Kidney (tissue), 14 donors: ENCODE results near the gene FGD2. TPM values are rescaled to one million over a fixed set of nuclear protein-coding genes. Genes with fewer than 3 reads are reported as not detected.

Experiments
- DNase-seq, 5 donors: peaks; one replicate each; pipeline ENCODE4 v3.0.0-alpha.2; 2013 to 2020
- FAIRE-seq: peaks from 2 replicates; lab custom pipeline; 2012; peaks lifted over from hg19 to GRCh38; lab: Jason Lieb, UNC
- H3K27ac ChIP-seq, 2 donors: one replicate each; pipeline ENCODE4 v1.7.0; 2013; ENCODE audit warnings: low read depth in 2 of 2, low read length in 2 of 2, inconsistent platforms in 1 of 2
- H3K27me3 ChIP-seq: one replicate; pipeline ENCODE4 v1.7.1; 2013; ENCODE audit warnings: low read length, inconsistent platforms; ENCODE audit not compliant: control insufficient read depth, insufficient read depth
- H3K36me3 ChIP-seq, 3 donors: one replicate each; pipeline versions ENCODE4 v1.7.0 to v1.7.1; 2013; ENCODE audit warnings: low read length in 3 of 3, control low read depth in 1 of 3, inconsistent platforms in 1 of 3; ENCODE audit not compliant: insufficient read depth in 3 of 3, control insufficient read depth in 2 of 3
- H3K4me1 ChIP-seq, 3 donors: one replicate each; pipeline versions ENCODE4 v1.7.0 to v1.7.1; 2013; ENCODE audit warnings: low read length in 3 of 3, inconsistent platforms in 1 of 3, low read depth in 1 of 3; ENCODE audit not compliant: control insufficient read depth in 2 of 3, insufficient read depth in 2 of 3
- H3K4me3 ChIP-seq, 3 donors: one replicate each; pipeline versions ENCODE4 v1.7.0 to v1.8.1; 2013; ENCODE audit warnings: low read length in 3 of 3, control low read depth in 1 of 3, inconsistent platforms in 1 of 3
- H3K9ac ChIP-seq, 3 donors: one replicate each; pipeline versions ENCODE4 v1.7.0 to v1.7.1; 2013; ENCODE audit warnings: low read length in 3 of 3, control low read depth in 1 of 3, inconsistent platforms in 1 of 3
- H3K9me3 ChIP-seq, 3 donors: one replicate each; pipeline versions ENCODE4 v1.7.0 to v1.7.1; 2013; ENCODE audit warnings: low read length in 3 of 3, control low read depth in 1 of 3, inconsistent platforms in 1 of 3; ENCODE audit not compliant: control insufficient read depth in 2 of 3, insufficient read depth in 1 of 3
- intact Hi-C: fragments of 100-400 bp; cut with DNase I; formaldehyde crosslinking; loops from one replicate; pipeline ENCODE4 v1.11.1; 2022
- polyA plus RNA-seq: library from polyadenylated mRNA; stranded (reverse); fragments of 350-450 nt; fragmentation: Illumina TruSeq; extraction: RNeasy Lipid Tissue Mini Kit (QIAGEN cat#74804); gene quantifications from one replicate; pipeline ENCODE4 v1.2.3, GENCODE V29; 2014; ENCODE audit warnings: low read depth, low replicate concordance; ENCODE audit not compliant: insufficient read depth
- total RNA-seq: library from RNA; stranded (reverse); fragmentation: NEBNext Ultra II Directional; extraction: Animal tissue kit (Norgen Biotek cat#: 25700); gene quantifications from one replicate; pipeline ENCODE4 v1.2.1, GENCODE V29; 2021
- TF ChIP-seq, protein P1 (sequence below): IDR thresholded peaks from 3 replicates; pipeline ENCODE4 v1.5.1; 2012; ENCODE audit warnings: mild to moderate bottlenecking, moderate library complexity, borderline replicate concordance; ENCODE audit not compliant: insufficient read depth; ENCODE audit errors: extremely low read depth
- donor health status: control.
- donor health status: control.
- donor health status: control.
- donor health status: control.
- donor health status: control.
- donor health status: DM: yes; HTN: yes; CAD: no.
- donor health status: Normal renal cell carcinoma (clear cell type).

The FGD2 gene
- total and polyA plus RNA-seq, 2 donors from 2014 or later: 0.97 to 49.5 TPM

DNA sequence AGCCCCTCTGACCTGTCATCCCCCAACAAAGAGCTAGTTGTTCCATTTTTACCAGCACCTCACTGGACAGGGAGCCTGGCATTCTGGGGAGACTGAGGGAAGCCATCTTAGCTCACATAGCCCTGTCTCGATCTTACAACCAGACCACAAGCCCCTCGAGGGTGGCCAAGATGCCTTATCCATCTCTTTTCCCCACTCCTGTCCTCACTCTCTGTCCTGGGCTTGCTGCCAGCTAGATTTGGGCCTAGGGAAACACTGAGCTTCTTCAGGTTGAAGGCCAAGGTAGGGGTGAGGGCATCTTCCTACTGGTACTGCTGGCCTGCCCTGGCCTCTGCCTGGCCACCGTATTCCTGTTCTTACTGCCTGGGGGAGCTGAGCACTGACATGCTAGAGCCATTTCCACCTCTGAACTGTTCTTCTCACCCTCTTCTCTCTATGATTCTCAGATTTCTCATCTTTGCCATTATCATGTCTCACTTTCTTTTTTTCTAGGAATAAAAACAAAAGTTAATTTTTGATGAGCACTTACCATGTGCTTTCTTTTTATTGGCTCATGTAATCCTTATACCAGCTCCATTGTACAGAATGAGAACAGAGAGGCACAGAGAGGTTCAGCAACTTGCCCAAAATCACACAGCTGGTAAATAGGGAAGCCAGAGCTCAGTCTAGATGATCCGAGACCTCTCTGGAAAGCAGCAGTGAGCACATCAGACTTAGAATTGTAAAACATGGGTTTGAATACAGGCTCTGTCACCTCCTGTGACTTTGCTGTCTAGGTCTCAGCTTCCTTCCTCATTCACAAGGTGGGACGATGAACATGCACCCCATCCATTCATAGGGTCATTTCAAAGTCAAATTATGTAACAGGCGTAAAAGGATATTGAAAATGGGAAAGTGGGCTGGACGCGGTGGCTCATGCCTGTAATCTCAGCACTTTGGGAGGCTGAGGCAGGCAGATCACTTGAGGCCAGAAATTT is 28.7 kb downstream of the FGD2 start:
- Histone ChIP-seq H3K27ac (no peak overlapping the region), H3K36me3 (no peaks in the 10 kb centered on the region), H3K9ac (no peak overlapping the region), H3K4me1 (no peaks in the 10 kb centered on the region), H3K4me3 (no peak overlapping the region), H3K9me3 (peaks cover 0 to 4% (median 0%) of the 10 kb centered on the region in 3 donors), H3K27me3 (no peaks in the 10 kb centered on the region)
- DNase-seq (peak in 1 of 5 donors; percentile 21), FAIRE-seq (no peak)
- intact Hi-C loops: no loop called here
- TF ChIP-seq, protein P1, sequence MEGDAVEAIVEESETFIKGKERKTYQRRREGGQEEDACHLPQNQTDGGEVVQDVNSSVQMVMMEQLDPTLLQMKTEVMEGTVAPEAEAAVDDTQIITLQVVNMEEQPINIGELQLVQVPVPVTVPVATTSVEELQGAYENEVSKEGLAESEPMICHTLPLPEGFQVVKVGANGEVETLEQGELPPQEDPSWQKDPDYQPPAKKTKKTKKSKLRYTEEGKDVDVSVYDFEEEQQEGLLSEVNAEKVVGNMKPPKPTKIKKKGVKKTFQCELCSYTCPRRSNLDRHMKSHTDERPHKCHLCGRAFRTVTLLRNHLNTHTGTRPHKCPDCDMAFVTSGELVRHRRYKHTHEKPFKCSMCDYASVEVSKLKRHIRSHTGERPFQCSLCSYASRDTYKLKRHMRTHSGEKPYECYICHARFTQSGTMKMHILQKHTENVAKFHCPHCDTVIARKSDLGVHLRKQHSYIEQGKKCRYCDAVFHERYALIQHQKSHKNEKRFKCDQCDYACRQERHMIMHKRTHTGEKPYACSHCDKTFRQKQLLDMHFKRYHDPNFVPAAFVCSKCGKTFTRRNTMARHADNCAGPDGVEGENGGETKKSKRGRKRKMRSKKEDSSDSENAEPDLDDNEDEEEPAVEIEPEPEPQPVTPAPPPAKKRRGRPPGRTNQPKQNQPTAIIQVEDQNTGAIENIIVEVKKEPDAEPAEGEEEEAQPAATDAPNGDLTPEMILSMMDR: no peak

GRCh38 chr6:37036146-37036545 is 30.7 kb downstream of the FGD2 start:
- peak in 1 of 5 donors; percentile 6 for DNase-seq
- FAIRE-seq: no peak
- H3K4me3 ChIP-seq: no peak overlapping the region
- H3K4me1 ChIP-seq: no peaks in the 10 kb centered on the region
- no peaks in the 10 kb centered on the region for H3K36me3 ChIP-seq
- H3K9ac ChIP-seq: no peak overlapping the region
- no peaks in the 10 kb centered on the region for H3K27me3 ChIP-seq
- no peaks in the 10 kb centered on the region for H3K9me3 ChIP-seq
- intact Hi-C loops: no loop called here
- no peak overlapping the region for H3K27ac ChIP-seq
- TF ChIP-seq, protein P1: no peak

DNA sequence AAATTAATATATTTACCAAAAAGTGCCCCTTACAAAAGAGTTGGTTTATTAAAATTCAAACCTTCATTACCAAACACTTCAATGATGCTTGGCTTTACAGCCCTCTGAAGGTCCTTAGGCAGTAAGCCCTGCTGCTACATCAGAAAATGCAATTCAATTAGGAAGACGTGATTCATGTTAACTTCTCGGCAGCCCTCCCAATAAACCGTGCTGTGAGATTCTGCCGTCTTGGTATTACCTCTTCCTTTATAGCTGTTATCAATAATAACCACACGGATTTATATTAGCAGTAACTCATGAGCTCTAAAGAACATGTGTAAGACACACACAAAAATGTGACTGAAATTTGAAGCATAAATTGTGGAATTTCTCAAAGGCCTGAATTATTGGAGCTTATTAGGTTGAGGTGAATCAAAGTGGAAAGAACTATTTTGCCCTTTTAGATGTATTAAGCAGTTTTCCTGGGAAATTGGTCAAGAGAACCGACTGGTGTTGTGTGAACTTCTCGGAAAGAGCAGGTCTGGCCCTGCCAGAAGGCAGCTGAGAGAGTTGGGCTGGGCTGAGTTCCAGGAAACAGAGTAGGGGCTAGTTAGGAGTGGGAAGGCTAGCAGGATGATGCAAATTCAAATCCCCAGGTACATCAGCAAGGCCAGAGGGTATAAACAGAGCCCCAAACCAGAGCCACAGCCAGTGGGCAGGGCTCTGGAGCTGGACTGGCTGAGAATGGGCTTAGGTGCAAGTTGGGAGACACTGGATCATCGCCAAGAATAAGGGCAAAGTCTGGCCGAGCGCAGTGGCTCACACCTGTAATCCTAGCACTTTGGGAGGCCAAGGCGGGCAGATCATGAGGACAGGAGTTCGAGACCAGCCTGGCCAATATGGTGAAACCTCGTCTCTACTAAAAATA is 33.1 kb downstream of the FGD2 start:
- Histone ChIP-seq H3K36me3 (no peaks in the 10 kb centered on the region), H3K4me1 (no peaks in the 10 kb centered on the region), H3K9me3 (no peaks in the 10 kb centered on the region), H3K4me3 (no peak overlapping the region), H3K27me3 (no peaks in the 10 kb centered on the region), H3K9ac (no peak overlapping the region), H3K27ac (no peak overlapping the region)
- TF ChIP-seq, protein P1: no peak
- intact Hi-C loops: no loop called here
- DNase-seq: peak in 3 of 5 donors; percentile 22 to 72 (median 58)
- no peak for FAIRE-seq
